Right atrium auricular region (tissue), 2 donors: ENCODE data around the gene PLCB4. TPM values are rescaled to one million over a fixed set of nuclear protein-coding genes. Genes with fewer than 3 reads are reported as not detected.

Experiments used
- DNase-seq: peaks from one replicate; pipeline ENCODE4 v3.0.0-alpha.2; 2019; ENCODE audit warnings: low spot score
- H3K27ac ChIP-seq, 2 donors: fragments of 200-600 bp; sonication (generic); 1 replicate in 1 of 2; 2 replicates in 1 of 2; pipeline ENCODE4 v1.5.1; 2016 to 2019
- H3K27me3 ChIP-seq, 2 donors: fragments of 200-600 bp; sonication (generic); one replicate each; pipeline versions ENCODE4 v1.5.1 to v1.6.0; 2017 to 2019
- H3K36me3 ChIP-seq: fragments of 200-600 bp; sonication (generic); one replicate; pipeline ENCODE4 v1.5.1; 2016
- H3K4me1 ChIP-seq, 2 donors: fragments of 200-600 bp; sonication (generic); one replicate each; pipeline versions ENCODE4 v1.5.1 to v1.6.0; 2017 to 2019
- H3K4me3 ChIP-seq, 2 donors: fragments of 200-600 bp; sonication (generic); 1 replicate in 1 of 2; 2 replicates in 1 of 2; pipeline ENCODE4 v1.5.1; 2017 to 2019; ENCODE audit warnings: mild to moderate bottlenecking in 1 of 2, moderate library complexity in 1 of 2
- H3K9me3 ChIP-seq, 2 donors: fragments of 200-600 bp; sonication (generic); one replicate each; pipeline ENCODE4 v1.5.1; 2019
- total RNA-seq, 2 donors: library from RNA; depleted of rRNA; stranded (reverse); fragments of >200 nt; gene quantifications; one replicate each; pipeline ENCODE4 v1.1.0, GENCODE V29; 2016
- TF ChIP-seq, protein P1 (sequence below), 2 donors: fragments of 200-600 bp; sonication (generic); IDR thresholded peaks; one replicate each; pipeline ENCODE4 v1.5.1; 2019; ENCODE audit warnings: antibody characterized with exemption in 2 of 2

The PLCB4 gene
- total RNA-seq, 2 donors from 2014 or later = 14.3 to 32.4 TPM

DNA sequence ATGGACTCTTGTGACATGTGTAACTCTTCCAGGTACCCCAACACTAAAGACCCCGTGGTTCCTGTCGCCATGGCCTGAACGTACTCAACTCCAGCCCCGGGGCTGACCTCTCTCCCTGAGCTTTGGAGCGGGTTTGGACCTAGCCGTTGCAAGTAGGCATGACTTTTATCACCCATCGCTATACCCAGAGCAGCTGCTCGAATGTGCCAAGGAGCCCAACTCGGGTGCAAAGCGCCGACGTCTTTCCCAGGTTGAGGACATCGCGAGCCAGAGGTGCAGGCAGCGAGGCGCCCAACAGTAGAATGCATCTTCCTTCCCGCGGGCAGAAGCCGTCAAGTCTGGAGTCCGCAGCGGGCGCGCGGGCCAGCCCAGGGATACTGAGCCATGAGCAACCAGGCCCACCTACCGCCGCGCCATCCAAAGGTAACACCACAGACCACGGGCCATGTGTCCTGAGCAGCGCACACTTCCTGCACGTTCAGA lies 439.9 kb downstream of the PLCB4 start:
- Histone ChIP-seq H3K9me3 (no peaks in the 10 kb centered on the region), H3K27ac (no peak overlapping the region), H3K4me3 (no peak overlapping the region), H3K36me3 (no peaks in the 10 kb centered on the region), H3K4me1 (peaks cover 0 to 17% of the 10 kb centered on the region in 2 donors), H3K27me3 (peaks cover 3 to 5% of the 10 kb centered on the region in 2 donors)
- DNase-seq = no peak
- TF ChIP-seq, protein P1, sequence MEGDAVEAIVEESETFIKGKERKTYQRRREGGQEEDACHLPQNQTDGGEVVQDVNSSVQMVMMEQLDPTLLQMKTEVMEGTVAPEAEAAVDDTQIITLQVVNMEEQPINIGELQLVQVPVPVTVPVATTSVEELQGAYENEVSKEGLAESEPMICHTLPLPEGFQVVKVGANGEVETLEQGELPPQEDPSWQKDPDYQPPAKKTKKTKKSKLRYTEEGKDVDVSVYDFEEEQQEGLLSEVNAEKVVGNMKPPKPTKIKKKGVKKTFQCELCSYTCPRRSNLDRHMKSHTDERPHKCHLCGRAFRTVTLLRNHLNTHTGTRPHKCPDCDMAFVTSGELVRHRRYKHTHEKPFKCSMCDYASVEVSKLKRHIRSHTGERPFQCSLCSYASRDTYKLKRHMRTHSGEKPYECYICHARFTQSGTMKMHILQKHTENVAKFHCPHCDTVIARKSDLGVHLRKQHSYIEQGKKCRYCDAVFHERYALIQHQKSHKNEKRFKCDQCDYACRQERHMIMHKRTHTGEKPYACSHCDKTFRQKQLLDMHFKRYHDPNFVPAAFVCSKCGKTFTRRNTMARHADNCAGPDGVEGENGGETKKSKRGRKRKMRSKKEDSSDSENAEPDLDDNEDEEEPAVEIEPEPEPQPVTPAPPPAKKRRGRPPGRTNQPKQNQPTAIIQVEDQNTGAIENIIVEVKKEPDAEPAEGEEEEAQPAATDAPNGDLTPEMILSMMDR (IDR thresholded peaks at IDR 0.05) = no peak

DNA sequence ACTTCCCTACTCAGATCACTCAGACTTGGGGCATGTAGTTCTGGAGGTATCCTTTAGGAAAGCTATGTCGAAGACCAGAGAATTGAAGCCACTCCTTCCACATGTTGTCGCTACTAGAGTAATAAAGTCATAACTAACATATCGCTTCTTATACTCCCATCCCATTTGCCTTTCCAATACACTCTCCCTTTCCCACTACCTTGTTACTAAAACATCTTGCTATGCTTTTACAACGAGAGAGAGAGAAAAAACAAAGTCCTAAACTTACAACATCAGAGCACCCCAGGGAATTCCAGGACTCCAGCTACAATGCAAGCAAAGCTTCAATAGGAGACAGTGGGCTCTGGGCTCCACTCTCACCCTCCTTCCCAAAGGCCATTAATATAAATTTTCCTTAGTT lies 440.4 kb downstream of the PLCB4 start:
- DNase-seq = no peak
- Histone ChIP-seq H3K27me3 (peaks cover 3 to 9% of the 10 kb centered on the region in 2 donors), H3K36me3 (no peaks in the 10 kb centered on the region), H3K4me1 (peaks cover 0 to 22% of the 10 kb centered on the region in 2 donors), H3K9me3 (no peaks in the 10 kb centered on the region), H3K27ac (no peak overlapping the region), H3K4me3 (no peak overlapping the region)
- TF ChIP-seq, protein P1 (IDR thresholded peaks at IDR 0.05) = no peak

DNA sequence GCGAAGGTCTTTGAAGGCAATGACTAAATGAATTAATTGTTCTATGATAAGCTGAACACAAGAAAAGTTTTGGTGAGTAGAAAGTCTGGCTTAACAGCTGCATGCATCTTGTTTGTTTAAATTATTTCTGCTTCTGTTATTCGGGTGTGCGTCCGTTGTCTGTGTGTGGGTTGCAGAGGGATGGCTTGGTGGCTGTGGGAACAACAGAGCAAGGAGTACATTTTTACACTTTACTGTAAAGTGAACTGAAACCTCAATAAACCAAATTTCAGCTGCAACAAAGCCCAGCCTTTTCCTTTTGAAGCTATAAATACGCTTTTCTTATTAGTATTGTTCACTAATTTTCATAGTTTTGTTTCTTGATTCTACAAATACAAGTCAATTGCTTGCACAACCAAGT lies 442.0 kb downstream of the PLCB4 start:
- Histone ChIP-seq H3K9me3 (no peaks in the 10 kb centered on the region), H3K27ac (no peak overlapping the region), H3K4me3 (no peak overlapping the region), H3K27me3 (peaks cover 13% of the 10 kb centered on the region in 2 donors), H3K36me3 (no peaks in the 10 kb centered on the region), H3K4me1 (peaks cover 0 to 38% of the 10 kb centered on the region in 2 donors)
- no peak for DNase-seq
- TF ChIP-seq, protein P1 (IDR thresholded peaks at IDR 0.05) = no peak

DNA sequence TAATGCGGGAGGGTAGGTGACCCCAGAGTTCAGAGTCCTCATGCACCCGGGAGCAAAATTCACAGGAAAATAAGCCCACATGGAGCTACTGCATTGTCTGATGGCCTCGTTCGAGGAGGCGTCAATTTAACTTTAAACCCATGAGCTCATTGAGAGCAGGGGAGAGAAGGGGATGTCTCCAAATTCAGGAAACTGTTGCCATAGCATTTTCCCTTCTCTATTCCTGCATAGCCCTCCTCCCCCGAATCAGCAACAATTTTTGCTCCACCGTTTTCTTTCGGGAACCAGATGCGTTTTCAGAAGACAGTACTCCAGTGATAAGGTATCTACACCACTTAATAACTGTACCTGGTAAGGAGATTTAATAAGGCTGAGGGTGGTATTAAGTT lies 445.2 kb downstream of the PLCB4 start:
- Histone ChIP-seq H3K27me3 (peaks cover 13 to 14% of the 10 kb centered on the region in 2 donors), H3K4me1 (peaks cover 0 to 31% of the 10 kb centered on the region in 2 donors), H3K4me3 (no peak overlapping the region), H3K27ac (no peak overlapping the region), H3K9me3 (no peaks in the 10 kb centered on the region), H3K36me3 (no peaks in the 10 kb centered on the region)
- DNase-seq = no peak
- TF ChIP-seq, protein P1 (IDR thresholded peaks at IDR 0.05) = no peak

DNA sequence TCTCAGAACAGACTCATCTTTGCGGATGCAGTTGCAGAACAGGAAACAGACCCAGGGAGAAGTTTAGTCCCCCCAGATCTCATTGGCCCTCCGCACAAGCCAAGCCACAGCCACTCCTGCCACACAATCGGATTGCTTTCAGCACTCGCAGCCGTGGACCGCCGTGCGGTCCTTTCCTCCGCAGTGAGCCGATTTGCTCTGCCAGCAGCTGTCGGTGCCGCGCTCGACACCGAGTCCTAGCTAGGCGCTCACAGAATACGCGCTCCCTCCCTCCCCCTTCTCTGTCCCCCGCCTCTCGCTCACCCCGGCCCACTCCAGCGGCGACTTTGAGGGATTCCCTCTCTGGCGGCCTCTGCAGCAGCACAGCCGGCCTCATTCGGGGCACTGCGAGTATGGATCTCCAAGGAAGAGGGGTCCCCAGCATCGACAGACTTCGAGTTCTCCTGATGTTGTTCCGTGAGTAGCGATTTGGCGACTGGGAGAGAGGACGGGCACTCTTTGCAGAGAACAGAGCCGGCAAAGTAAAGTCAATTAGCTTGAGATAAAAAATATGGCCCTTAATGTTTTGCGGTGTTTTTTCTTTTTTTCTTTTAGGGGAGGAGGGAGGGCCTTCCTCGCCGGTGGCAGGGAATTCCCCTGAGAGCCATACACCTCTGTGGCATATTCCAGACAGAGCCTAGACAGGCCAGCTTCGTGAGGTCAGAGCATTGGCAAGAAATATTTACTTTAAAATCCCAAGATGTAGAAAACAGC lies 445.8 kb downstream of the PLCB4 start, which contains the start of gene LAMP5:
LAMP5 (plus strand) TSS at position 130 of the 753 bp plus-strand sequence; CDS start at position 393, 263 bp downstream.
- Histone ChIP-seq H3K27ac (no peak within 1 kb of the TSS), H3K27me3 (peaks cover 13 to 14% of the 10 kb centered on the region in 2 donors), H3K36me3 (no peaks in the 10 kb centered on the region), H3K4me1 (peaks cover 0 to 31% of the 10 kb centered on the region in 2 donors), H3K9me3 (no peaks in the 10 kb centered on the region), H3K4me3 (peak within 1 kb of the TSS; percentile 6 to 31)
- TF ChIP-seq, protein P1 (IDR thresholded peaks at IDR 0.05) = no peak
- DNase-seq = no peak
